Caco-2 (cell line): ENCODE data around the gene ZFP90. TPM values are rescaled to one million over a fixed set of nuclear protein-coding genes. Genes with fewer than 3 reads are reported as not detected.

Experiments used
- BruUV-seq: library from RNA; stranded (reverse); fragments of 400-500 nt; replicated peaks from 2 replicates; lab custom pipeline; 2021; lab: Mats Ljungman, UMichigan
- CTCF ChIA-PET: fragments of 300-600 bp; sonication (Branson Sonifier 250); formaldehyde crosslinking; loops from one replicate; lab custom pipeline; 2022; ENCODE audit warnings: antibody characterized with exemption; lab: Charles Lee
- POLR2A ChIA-PET: fragments of 300-600 bp; sonication (Branson Sonifier 250); formaldehyde crosslinking; loops from one replicate; lab custom pipeline; 2022; ENCODE audit warnings: antibody characterized with exemption; lab: Charles Lee
- DNase-seq, 2 experiments: peaks; one replicate each; pipeline versions ENCODE4 v3.0.0 to v3.0.0-alpha.2; 2020 to 2022
- H3K27me3 ChIP-seq: replicated peaks from 2 replicates; pipeline ENCODE4 v1.6.0; 2011; ENCODE audit warnings: low read length; ENCODE audit not compliant: control insufficient read depth, insufficient read depth
- H3K36me3 ChIP-seq: 2 replicates; pipeline ENCODE4 v1.5.1; 2011; ENCODE audit warnings: low read length; ENCODE audit not compliant: control insufficient read depth, insufficient read depth
- H3K4me1 ChIP-seq: fragments of 250-450 bp; sonication (Bioruptor Pico); 2 replicates; pipeline ENCODE4 v1.5.1; 2020; ENCODE audit warnings: mild to moderate bottlenecking
- H3K4me3 ChIP-seq: 2 replicates; pipeline ENCODE4 v1.5.1; 2011; ENCODE audit warnings: low read depth, mild to moderate bottlenecking, control low read depth, low read length
- H3K9me3 ChIP-seq: fragments of 250-450 bp; sonication (Bioruptor Pico); 2 replicates; pipeline ENCODE4 v1.5.1; 2020; ENCODE audit warnings: mild to moderate bottlenecking, moderate library complexity
- H3K27ac Mint-ChIP-seq: one replicate; pipeline ENCODE4 v1.8.0; 2022; ENCODE audit warnings: mixed read lengths; ENCODE audit not compliant: unreplicated experiment
- H3K27me3 Mint-ChIP-seq: one replicate; pipeline ENCODE4 v1.8.0; 2022; ENCODE audit warnings: mixed read lengths; ENCODE audit not compliant: insufficient read depth, unreplicated experiment
- H3K36me3 Mint-ChIP-seq: one replicate; pipeline ENCODE4 v1.8.0; 2022; ENCODE audit warnings: mild to moderate bottlenecking, mixed read lengths; ENCODE audit not compliant: insufficient read depth, unreplicated experiment
- H3K4me1 Mint-ChIP-seq: one replicate; pipeline ENCODE4 v1.8.0; 2022; ENCODE audit warnings: low read depth, mixed read lengths; ENCODE audit not compliant: unreplicated experiment
- H3K4me3 Mint-ChIP-seq: one replicate; pipeline ENCODE4 v1.8.0; 2022; ENCODE audit warnings: mild to moderate bottlenecking, moderate library complexity, mixed read lengths; ENCODE audit not compliant: unreplicated experiment
- H3K9me3 Mint-ChIP-seq: one replicate; pipeline ENCODE4 v1.8.0; 2022; ENCODE audit warnings: mixed read lengths; ENCODE audit not compliant: unreplicated experiment
- CTCF ChIP-seq, 2 experiments: fragments of 200-600 bp in 1 of 2; IDR thresholded peaks; 1 replicate in 1 of 2; 2 replicates in 1 of 2; pipeline versions ENCODE4 v1.5.1 to v1.8.0; 2011 to 2022; ENCODE audit warnings: antibody characterized with exemption in 1 of 2, control low read depth in 1 of 2, inconsistent platforms in 1 of 2, low read depth in 1 of 2, low read length in 1 of 2, mild to moderate bottlenecking in 1 of 2, moderate library complexity in 1 of 2; ENCODE audit not compliant: insufficient read depth in 1 of 2, severe bottlenecking in 1 of 2, unreplicated experiment in 1 of 2
- intact Hi-C: fragments of 100-400 bp; cut with micrococcal nuclease; formaldehyde crosslinking; loops from one replicate; pipeline ENCODE4 v1.10.0; 2022; ENCODE audit not compliant: unreplicated experiment
- total RNA-seq: library from RNA; stranded (reverse); gene quantifications from 2 replicates; pipeline ENCODE4 v1.2.3, GENCODE V29; 2022

ZFP90 gene
- total RNA-seq, 1 experiment from 2014 or later: 23.2 TPM

DNA sequence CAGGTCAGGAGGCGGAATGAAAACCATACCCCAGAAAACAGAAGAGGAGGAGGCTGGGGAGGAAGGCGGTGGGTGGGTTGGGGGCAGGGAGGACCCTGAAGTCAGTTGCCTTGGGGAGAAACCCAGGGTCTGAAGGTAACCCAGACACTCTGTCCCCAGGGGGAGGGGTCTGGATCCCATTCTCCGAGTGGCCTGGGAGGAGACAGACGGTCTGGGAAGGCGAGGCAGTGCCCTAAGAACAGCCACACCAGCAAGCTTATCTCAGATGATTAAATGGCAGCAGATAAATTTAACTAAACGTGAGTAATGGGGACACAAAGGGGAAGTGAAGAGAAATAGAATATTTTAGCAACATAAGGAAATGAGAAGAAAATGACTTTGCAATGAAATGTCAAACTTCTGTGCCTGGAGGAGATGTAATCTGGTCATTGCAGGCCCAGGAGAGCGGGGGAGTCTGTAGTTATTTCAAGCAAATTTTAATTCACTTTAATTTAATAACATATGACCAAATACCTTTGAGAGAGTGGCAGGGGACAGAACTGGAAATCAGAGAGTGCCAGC, 21.4 kb upstream of the ZFP90 start:
- Histone ChIP-seq H3K36me3 (no peaks in the 10 kb centered on the region), H3K9me3 (no peaks in the 10 kb centered on the region; the same call in 1 of the 2 replicates), H3K4me1 (peaks cover 6% of the 10 kb centered on the region), H3K27me3 (no peaks in the 10 kb centered on the region), H3K4me3 (no peak overlapping the region)
- BruUV-seq: no TSS peak
- DNase-seq: no peak
- CTCF ChIA-PET: interaction anchor here (0.7 kb wide), 1 partner anchor 62 kb away, joined by 5 read pairs; no protein-coding TSS in a partner anchor
- POLR2A ChIA-PET: no interaction called here
- Mint-ChIP-seq H3K27ac (no peak overlapping the region), H3K9me3 (no peaks in the 10 kb centered on the region), H3K27me3 (no peaks in the 10 kb centered on the region), H3K4me3 (no peak overlapping the region), H3K36me3 (peaks cover 7% of the 10 kb centered on the region), H3K4me1 (peaks cover 7% of the 10 kb centered on the region)
- TF ChIP-seq CTCF (IDR thresholded peaks at IDR 0.05; ENCODE audit: insufficient read depth in 1 of 2, low read depth in 1 of 2, low read length in 1 of 2, severe bottlenecking in 1 of 2, unreplicated experiment in 1 of 2): no peak
- intact Hi-C loops: no loop called here

- H3K27me3 Mint-ChIP-seq: no peaks in the 10 kb centered on the region
- ChIA-PET POLR2A (no interaction called here), CTCF (no interaction called here)
- H3K4me1 Mint-ChIP-seq: peaks cover 7% of the 10 kb centered on the region
- no peaks in the 10 kb centered on the region for H3K9me3 Mint-ChIP-seq
- no peaks in the 10 kb centered on the region for H3K27me3 ChIP-seq
- intact Hi-C loops: no loop called here
- TF ChIP-seq CTCF (IDR thresholded peaks at IDR 0.05; ENCODE audit: insufficient read depth in 1 of 2, low read depth in 1 of 2, low read length in 1 of 2, severe bottlenecking in 1 of 2, unreplicated experiment in 1 of 2): no peak
- H3K9me3 ChIP-seq: no peaks in the 10 kb centered on the region; the same call in 1 of the 2 replicates
- H3K4me1 ChIP-seq: peaks cover 6% of the 10 kb centered on the region
- no peak for DNase-seq
- BruUV-seq: no TSS peak
- H3K36me3 Mint-ChIP-seq: peaks cover 7% of the 10 kb centered on the region
- no peak overlapping the region for H3K27ac Mint-ChIP-seq
- no peak overlapping the region for H3K4me3 ChIP-seq
- H3K4me3 Mint-ChIP-seq: no peak overlapping the region
- H3K36me3 ChIP-seq: no peaks in the 10 kb centered on the region
Measured at GRCh38 chr16:68519225-68519745, 19.8 kb upstream of the ZFP90 start.

DNA sequence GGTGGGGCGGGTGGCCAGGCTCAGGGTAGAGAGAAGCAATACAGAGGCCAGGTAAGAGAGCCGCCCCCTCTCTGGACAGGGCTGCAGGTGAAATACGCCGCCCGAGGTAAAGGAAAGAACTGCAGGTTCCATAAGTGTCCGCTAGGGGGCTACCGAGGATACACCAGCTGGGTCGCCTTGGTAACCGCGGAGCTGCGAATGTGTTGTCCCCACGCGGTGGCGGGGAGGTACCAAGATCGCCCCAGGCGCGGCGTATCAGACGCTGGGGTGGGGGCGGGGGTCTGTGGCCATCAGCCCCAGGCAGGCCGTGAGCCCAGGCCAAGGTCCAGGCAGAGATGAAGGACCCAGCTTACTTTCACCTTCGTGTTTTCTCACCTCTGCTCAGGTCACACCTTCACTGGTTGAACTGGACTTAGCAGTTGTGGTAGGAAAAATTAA, 18.4 kb upstream of the ZFP90 start:
- Histone ChIP-seq H3K4me1 (peaks cover 6% of the 10 kb centered on the region), H3K4me3 (peak overlapping the region; percentile 6; the same call in 1 of the 2 replicates), H3K27me3 (no peaks in the 10 kb centered on the region), H3K36me3 (no peaks in the 10 kb centered on the region), H3K9me3 (no peaks in the 10 kb centered on the region; the same call in 1 of the 2 replicates)
- peak overlapping the region; percentile 52 for H3K4me3 Mint-ChIP-seq
- TF ChIP-seq CTCF (IDR thresholded peaks at IDR 0.05; ENCODE audit: insufficient read depth in 1 of 2, low read depth in 1 of 2, low read length in 1 of 2, severe bottlenecking in 1 of 2, unreplicated experiment in 1 of 2): peak; percentile 100
- peak; percentile 93 to 96 for DNase-seq
- H3K4me1 Mint-ChIP-seq: peaks cover 7% of the 10 kb centered on the region
- peaks cover 7% of the 10 kb centered on the region for H3K36me3 Mint-ChIP-seq
- BruUV-seq: no TSS peak
- CTCF ChIA-PET: interaction anchor here (0.6 to 1.7 kb wide), 25 partner anchors 9 to 637 kb away, joined by 3 to 24 read pairs (median 4); partner anchors contain the start of genes CDH3, SMPD3 and ZFP90
- POLR2A ChIA-PET: interaction anchor here (1.1 to 1.9 kb wide), 2 partner anchors 9 to 216 kb away, joined by 5 to 6 read pairs; partner anchors contain the start of gene CDH1
- no peaks in the 10 kb centered on the region for H3K27me3 Mint-ChIP-seq
- H3K27ac Mint-ChIP-seq: peak overlapping the region; percentile 50
- intact Hi-C loops: loop anchor here (2.0 kb wide), 1 partner anchor 76 kb away; no protein-coding TSS in a partner anchor
- no peaks in the 10 kb centered on the region for H3K9me3 Mint-ChIP-seq
